ENCODE results near the gene FER.
A peak's percentile ranks its signal among the peaks of the same experiment; 100 is the strongest.
"Not testable (repeated sequence)": the region's sequence is repeated elsewhere in the genome, so short reads cannot be mapped to it uniquely, and the experiment has no call there.

The FER gene

GRCh38 chr5:109028608-109029299 is 281.1 kb downstream of the FER start:
- no peak overlapping the region for H3K4me3 ChIP-seq (ENCODE audit: low read depth, low read length)
- H3K27ac ChIP-seq (ENCODE audit: low read depth, low read length) = no peak overlapping the region
- no peak overlapping the region for H2AFZ ChIP-seq (ENCODE audit: low read length, unreplicated experiment)
- 0 out of 2 replicates have a peak, but pooled peaks cover 8% of the 10 kb centered on the region for H3K36me3 ChIP-seq (ENCODE audit: insufficient read depth, low read length)
- H3K4me1 ChIP-seq (ENCODE audit: control insufficient read depth, insufficient read depth, low read length, unreplicated experiment) = peaks cover 16% of the 10 kb centered on the region
- H3K79me2 ChIP-seq (ENCODE audit: control insufficient read depth, insufficient read depth, low read length, unreplicated experiment) = no peaks in the 10 kb centered on the region
- no peaks in the 10 kb centered on the region for H3K27me3 ChIP-seq (ENCODE audit: insufficient read depth, low read length)

GRCh38 chr5:109029847-109030246 is 282.1 kb downstream of the FER start:
- H2AFZ ChIP-seq (ENCODE audit: low read length, unreplicated experiment) = no peak overlapping the region
- no peak overlapping the region for H3K27ac ChIP-seq (ENCODE audit: low read depth, low read length)
- no peaks in the 10 kb centered on the region for H3K79me2 ChIP-seq (ENCODE audit: control insufficient read depth, insufficient read depth, low read length, unreplicated experiment)
- H3K4me1 ChIP-seq (ENCODE audit: control insufficient read depth, insufficient read depth, low read length, unreplicated experiment) = peaks cover 20% of the 10 kb centered on the region
- H3K27me3 ChIP-seq (ENCODE audit: insufficient read depth, low read length) = no peaks in the 10 kb centered on the region
- no peak overlapping the region for H3K4me3 ChIP-seq (ENCODE audit: low read depth, low read length)
- H3K36me3 ChIP-seq (ENCODE audit: insufficient read depth, low read length) = no peaks in the 10 kb centered on the region

- Histone ChIP-seq H3K4me3 (ENCODE audit: low read depth, low read length) (no peak overlapping the region), H2AFZ (ENCODE audit: low read length, unreplicated experiment) (no peak overlapping the region), H3K27ac (ENCODE audit: low read depth, low read length) (no peak overlapping the region), H3K4me1 (ENCODE audit: control insufficient read depth, insufficient read depth, low read length, unreplicated experiment) (peaks cover 26% of the 10 kb centered on the region), H3K79me2 (ENCODE audit: control insufficient read depth, insufficient read depth, low read length, unreplicated experiment) (no peaks in the 10 kb centered on the region), H3K36me3 (ENCODE audit: insufficient read depth, low read length) (no peaks in the 10 kb centered on the region), H3K27me3 (ENCODE audit: insufficient read depth, low read length) (no peaks in the 10 kb centered on the region)
These were observed 282.9 kb downstream of the FER start for GRCh38 chr5:109030360-109031143.

GRCh38 chr5:109034306-109034705 is 286.6 kb downstream of the FER start:
- H3K27me3 ChIP-seq (ENCODE audit: insufficient read depth, low read length) = no peaks in the 10 kb centered on the region
- peaks cover 28% of the 10 kb centered on the region for H3K4me1 ChIP-seq (ENCODE audit: control insufficient read depth, insufficient read depth, low read length, unreplicated experiment)
- no peaks in the 10 kb centered on the region for H3K79me2 ChIP-seq (ENCODE audit: control insufficient read depth, insufficient read depth, low read length, unreplicated experiment)
- H2AFZ ChIP-seq (ENCODE audit: low read length, unreplicated experiment) = no peak overlapping the region
- H3K27ac ChIP-seq (ENCODE audit: low read depth, low read length) = no peak overlapping the region
- no peak overlapping the region for H3K4me3 ChIP-seq (ENCODE audit: low read depth, low read length)
- no peaks in the 10 kb centered on the region for H3K36me3 ChIP-seq (ENCODE audit: insufficient read depth, low read length)

- peak overlapping the region; percentile 16 for H2AFZ ChIP-seq (ENCODE audit: low read length, unreplicated experiment)
- peaks cover 28% of the 10 kb centered on the region for H3K4me1 ChIP-seq (ENCODE audit: control insufficient read depth, insufficient read depth, low read length, unreplicated experiment)
- peak overlapping the region; percentile 28; the same call in 1 of the 2 replicates for H3K27ac ChIP-seq (ENCODE audit: low read depth, low read length)
- no peaks in the 10 kb centered on the region for H3K27me3 ChIP-seq (ENCODE audit: insufficient read depth, low read length)
- H3K79me2 ChIP-seq (ENCODE audit: control insufficient read depth, insufficient read depth, low read length, unreplicated experiment) = no peaks in the 10 kb centered on the region
- H3K36me3 ChIP-seq (ENCODE audit: insufficient read depth, low read length) = no peaks in the 10 kb centered on the region
- peak overlapping the region; percentile 58 for H3K4me3 ChIP-seq (ENCODE audit: low read depth, low read length)
These were observed 287.7 kb downstream of the FER start for GRCh38 chr5:109035436-109035835.

GRCh38 chr5:109038209-109038840 is 290.6 kb downstream of the FER start:
- Histone ChIP-seq H3K27me3 (ENCODE audit: insufficient read depth, low read length) (no peaks in the 10 kb centered on the region), H3K4me3 (ENCODE audit: low read depth, low read length) (no peak overlapping the region), H3K27ac (ENCODE audit: low read depth, low read length) (no peak overlapping the region), H3K36me3 (ENCODE audit: insufficient read depth, low read length) (no peaks in the 10 kb centered on the region), H3K4me1 (ENCODE audit: control insufficient read depth, insufficient read depth, low read length, unreplicated experiment) (peaks cover 26% of the 10 kb centered on the region), H3K79me2 (ENCODE audit: control insufficient read depth, insufficient read depth, low read length, unreplicated experiment) (no peaks in the 10 kb centered on the region), H2AFZ (ENCODE audit: low read length, unreplicated experiment) (no peak overlapping the region)

- Histone ChIP-seq H3K4me3 (ENCODE audit: low read depth, low read length) (no peak overlapping the region), H3K4me1 (ENCODE audit: control insufficient read depth, insufficient read depth, low read length, unreplicated experiment) (peaks cover 7% of the 10 kb centered on the region), H3K27ac (ENCODE audit: low read depth, low read length) (no peak overlapping the region), H3K36me3 (ENCODE audit: insufficient read depth, low read length) (no peaks in the 10 kb centered on the region), H2AFZ (ENCODE audit: low read length, unreplicated experiment) (no peak overlapping the region), H3K79me2 (ENCODE audit: control insufficient read depth, insufficient read depth, low read length, unreplicated experiment) (no peaks in the 10 kb centered on the region), H3K27me3 (ENCODE audit: insufficient read depth, low read length) (no peaks in the 10 kb centered on the region)
These were observed 293.6 kb downstream of the FER start for GRCh38 chr5:109041317-109041716.

GRCh38 chr5:109045710-109046109 is 298.0 kb downstream of the FER start:
- Histone ChIP-seq H3K27me3 (ENCODE audit: insufficient read depth, low read length) (no peaks in the 10 kb centered on the region), H3K27ac (ENCODE audit: low read depth, low read length) (no peak overlapping the region), H3K4me1 (ENCODE audit: control insufficient read depth, insufficient read depth, low read length, unreplicated experiment) (no peaks in the 10 kb centered on the region), H3K79me2 (ENCODE audit: control insufficient read depth, insufficient read depth, low read length, unreplicated experiment) (no peaks in the 10 kb centered on the region), H3K4me3 (ENCODE audit: low read depth, low read length) (no peak overlapping the region), H3K36me3 (ENCODE audit: insufficient read depth, low read length) (peaks cover 4% of the 10 kb centered on the region; the same call in 1 of the 2 replicates), H2AFZ (ENCODE audit: low read length, unreplicated experiment) (no peak overlapping the region)

GRCh38 chr5:109049565-109049964 is 301.9 kb downstream of the FER start:
- H3K4me1 ChIP-seq (ENCODE audit: control insufficient read depth, insufficient read depth, low read length, unreplicated experiment) = no peaks in the 10 kb centered on the region
- H3K4me3 ChIP-seq (ENCODE audit: low read depth, low read length) = no peak overlapping the region
- no peaks in the 10 kb centered on the region for H3K79me2 ChIP-seq (ENCODE audit: control insufficient read depth, insufficient read depth, low read length, unreplicated experiment)
- peaks cover 4% of the 10 kb centered on the region; the same call in 1 of the 2 replicates for H3K36me3 ChIP-seq (ENCODE audit: insufficient read depth, low read length)
- no peaks in the 10 kb centered on the region for H3K27me3 ChIP-seq (ENCODE audit: insufficient read depth, low read length)
- H2AFZ ChIP-seq (ENCODE audit: low read length, unreplicated experiment) = no peak overlapping the region
- H3K27ac ChIP-seq (ENCODE audit: low read depth, low read length) = no peak overlapping the region

GRCh38 chr5:109050321-109050720 is 302.6 kb downstream of the FER start:
- H3K4me1 ChIP-seq (ENCODE audit: control insufficient read depth, insufficient read depth, low read length, unreplicated experiment); H3K27ac ChIP-seq (ENCODE audit: low read depth, low read length); H3K79me2 ChIP-seq (ENCODE audit: control insufficient read depth, insufficient read depth, low read length, unreplicated experiment); H3K36me3 ChIP-seq (ENCODE audit: insufficient read depth, low read length); H3K4me3 ChIP-seq (ENCODE audit: low read depth, low read length); H3K27me3 ChIP-seq (ENCODE audit: insufficient read depth, low read length); H2AFZ ChIP-seq (ENCODE audit: low read length, unreplicated experiment): not testable (repeated sequence)

Data from ACC112 (cell line).